Liver (tissue), 9 donors: Measurements from ENCODE around the gene NFATC1. TPM values are rescaled to one million over a fixed set of nuclear protein-coding genes. Genes with fewer than 3 reads are reported as not detected.

Experiments used
- DNase-seq: peaks from one replicate; pipeline ENCODE4 v3.0.0-alpha.2; 2017; ENCODE audit warnings: low spot score
- H3K27ac ChIP-seq, 2 donors: one replicate each; pipeline ENCODE4 v1.7.0; 2013; ENCODE audit warnings: inconsistent platforms in 2 of 2, low read length in 2 of 2, control low read depth in 1 of 2, low read depth in 1 of 2, mild to moderate bottlenecking in 1 of 2
- H3K27me3 ChIP-seq, 4 donors: one replicate each; pipeline versions ENCODE4 v1.6.1 to v1.7.0; 2013; ENCODE audit warnings: low read length in 3 of 4, inconsistent platforms in 1 of 4, mild to moderate bottlenecking in 1 of 4, moderate library complexity in 1 of 4; ENCODE audit not compliant: control insufficient read depth in 4 of 4, insufficient read depth in 4 of 4
- H3K36me3 ChIP-seq, 4 donors: one replicate each; pipeline versions ENCODE4 v1.6.1 to v1.7.0; 2013; ENCODE audit warnings: low read length in 3 of 4, mild to moderate bottlenecking in 3 of 4, low read depth in 1 of 4, moderate library complexity in 1 of 4; ENCODE audit not compliant: control insufficient read depth in 4 of 4, insufficient read depth in 3 of 4
- H3K4me1 ChIP-seq, 4 donors: one replicate each; pipeline versions ENCODE4 v1.6.1 to v1.7.0; 2013; ENCODE audit warnings: low read length in 3 of 4, mild to moderate bottlenecking in 3 of 4, moderate library complexity in 1 of 4; ENCODE audit not compliant: control insufficient read depth in 4 of 4, insufficient read depth in 4 of 4
- H3K4me3 ChIP-seq, 3 donors: one replicate each; pipeline versions ENCODE4 v1.6.1 to v1.7.0; 2013; ENCODE audit warnings: low read length in 3 of 3, control low read depth in 1 of 3, low read depth in 1 of 3, mild to moderate bottlenecking in 1 of 3
- H3K9ac ChIP-seq, 2 donors: one replicate each; pipeline ENCODE4 v1.7.0; 2013; ENCODE audit warnings: low read length in 2 of 2, mild to moderate bottlenecking in 2 of 2, moderate library complexity in 2 of 2, control low read depth in 1 of 2, low read depth in 1 of 2
- H3K9me3 ChIP-seq, 4 donors: one replicate each; pipeline versions ENCODE4 v1.6.1 to v1.7.0; 2013; ENCODE audit warnings: low read length in 3 of 4; ENCODE audit not compliant: control insufficient read depth in 4 of 4
- ATF3 ChIP-seq: IDR thresholded peaks from 2 replicates; pipeline ENCODE4 v1.6.1; 2016; ENCODE audit warnings: antibody characterized with exemption
- CTCF ChIP-seq: fragments of 150-350 bp; IDR thresholded peaks from 2 replicates; pipeline ENCODE4 v1.5.1; 2017; ENCODE audit warnings: improper control_type of control experiment, low read depth, low read length; ENCODE audit not compliant: missing input control
- EGR1 ChIP-seq, 2 donors: IDR thresholded peaks; 2 replicates each; pipeline ENCODE4 v1.6.1; 2016 to 2018; ENCODE audit warnings: antibody characterized with exemption in 2 of 2, low read depth in 2 of 2
- FOXA1 ChIP-seq: IDR thresholded peaks from 2 replicates; pipeline ENCODE4 v1.6.1; 2016; ENCODE audit warnings: antibody characterized with exemption
- FOXA2 ChIP-seq: IDR thresholded peaks from 2 replicates; pipeline ENCODE4 v1.6.1; 2016; ENCODE audit warnings: antibody characterized with exemption
- GABPA ChIP-seq, 2 donors: IDR thresholded peaks in 1 of 2; conservative IDR thresholded peaks in 1 of 2; 2 replicates each; pipeline ENCODE4 v1.6.1; 2016; ENCODE audit warnings: antibody characterized with exemption in 2 of 2, mild to moderate bottlenecking in 1 of 2, moderate library complexity in 1 of 2
- HNF4A ChIP-seq, 2 donors: conservative IDR thresholded peaks; 2 replicates each; pipeline ENCODE4 v1.6.1; 2016; ENCODE audit warnings: antibody characterized with exemption in 2 of 2, mild to moderate bottlenecking in 2 of 2
- HNF4G ChIP-seq: IDR thresholded peaks from 2 replicates; pipeline ENCODE4 v1.6.1; 2016; ENCODE audit warnings: antibody characterized with exemption
- JUND ChIP-seq, 2 donors: IDR thresholded peaks; 2 replicates each; pipeline ENCODE4 v1.6.1; 2016; ENCODE audit warnings: antibody characterized with exemption in 2 of 2
- MAX ChIP-seq: IDR thresholded peaks from 2 replicates; pipeline ENCODE4 v1.6.1; 2016; ENCODE audit warnings: antibody characterized with exemption
- NR2F2 ChIP-seq: IDR thresholded peaks from 2 replicates; pipeline ENCODE4 v1.6.1; 2016; ENCODE audit warnings: antibody characterized with exemption
- RAD21 ChIP-seq, 2 donors: IDR thresholded peaks; 2 replicates each; pipeline ENCODE4 v1.6.1; 2016; ENCODE audit warnings: antibody characterized with exemption in 2 of 2, mild to moderate bottlenecking in 2 of 2
- REST ChIP-seq: IDR thresholded peaks from 2 replicates; pipeline ENCODE4 v1.6.1; 2016; ENCODE audit warnings: antibody characterized with exemption, mild to moderate bottlenecking
- RXRA ChIP-seq, 2 donors: IDR thresholded peaks; 2 replicates each; pipeline ENCODE4 v1.6.1; 2017 to 2018; ENCODE audit warnings: antibody characterized with exemption in 2 of 2, mild to moderate bottlenecking in 1 of 2
- SP1 ChIP-seq: IDR thresholded peaks from 2 replicates; pipeline ENCODE4 v1.6.1; 2018; ENCODE audit warnings: antibody characterized with exemption, mild to moderate bottlenecking
- TAF1 ChIP-seq: conservative IDR thresholded peaks from 2 replicates; pipeline ENCODE4 v1.6.1; 2016; ENCODE audit warnings: antibody characterized with exemption, mild to moderate bottlenecking
- YY1 ChIP-seq: IDR thresholded peaks from 2 replicates; pipeline ENCODE4 v1.6.1; 2016; ENCODE audit warnings: antibody characterized with exemption, mild to moderate bottlenecking
- ZBTB33 ChIP-seq: IDR thresholded peaks from 2 replicates; pipeline ENCODE4 v1.6.1; 2016; ENCODE audit warnings: antibody characterized with exemption
- WGBS: extraction: QIAGEN DNeasy Blood & Tissue Kit; methylation state at CpG from one replicate; pipeline ENCODE4 v1.1.7; 2013; 5-methylcytosine and 5-hydroxymethylcytosine counted together
- polyA plus RNA-seq, 2 donors: library from polyadenylated mRNA; stranded (reverse) in 1 of 2; unstranded in 1 of 2; fragments of 200-250 nt in 1 of 2; fragments of >200 nt in 1 of 2; fragmentation: Nextera tagmentation in 1 of 2; extraction: Ambion mirVana in 1 of 2; gene quantifications; one replicate each; pipeline versions ENCODE4 v1.2.1 to v1.2.3, GENCODE V29; 2013 to 2015
- total RNA-seq, 2 donors: library from RNA; depleted of rRNA; stranded (reverse); fragments of >200 nt; gene quantifications; one replicate each; pipeline ENCODE4 v1.2.3, GENCODE V29; 2014
- donor health status: healthy.
- donor health status: healthy.
- donor health status: healthy.
- donor health status: healthy.
- donor health status: healthy.

Gene NFATC1
- total and polyA plus RNA-seq, 4 donors, result 0.57 to 2.2 (median 1.3) TPM

GRCh38 chr18:79401494-79402208 lies 5.9 kb downstream of the NFATC1 start:
- Histone ChIP-seq H3K27me3 (no peaks in the 10 kb centered on the region), H3K9ac (no peak overlapping the region), H3K9me3 (no peaks in the 10 kb centered on the region), H3K4me1 (peaks cover 7 to 24% (median 10%) of the 10 kb centered on the region in 4 donors), H3K27ac (no peak overlapping the region), H3K36me3 (no peaks in the 10 kb centered on the region), H3K4me3 (no peak overlapping the region)
- TF ChIP-seq YY1 (no peak), GABPA (IDR thresholded peaks at IDR 0.05 in 1 of 2, conservative IDR thresholded peaks at IDR 0.05 in 1 of 2) (no peak), MAX (no peak), FOXA2 (no peak), RAD21 (IDR thresholded peaks at IDR 0.05) (no peak), EGR1 (IDR thresholded peaks at IDR 0.05; ENCODE audit: low read depth in 2 of 2) (no peak), REST (no peak), JUND (IDR thresholded peaks at IDR 0.05) (no peak), FOXA1 (no peak), SP1 (no peak)
- WGBS, result 92% methylated on average over 32 of the region's 32 CpGs
- no peak for DNase-seq

GRCh38 chr18:79402209-79402576 lies 6.5 kb downstream of the NFATC1 start:
- TF ChIP-seq EGR1 (IDR thresholded peaks at IDR 0.05; ENCODE audit: low read depth in 2 of 2), result no peak
- TF ChIP-seq YY1, result no peak
- no peak for TF ChIP-seq ATF3
- TF ChIP-seq HNF4G, result no peak
- no peak for TF ChIP-seq HNF4A (conservative IDR thresholded peaks at IDR 0.05)
- TF ChIP-seq CTCF, result no peak
- no peak for TF ChIP-seq FOXA1
- TF ChIP-seq JUND (IDR thresholded peaks at IDR 0.05), result no peak
- TF ChIP-seq RAD21 (IDR thresholded peaks at IDR 0.05), result no peak
- TF ChIP-seq NR2F2, result no peak
- no peak for TF ChIP-seq ZBTB33
- no peak for TF ChIP-seq SP1
- no peak for TF ChIP-seq TAF1
- TF ChIP-seq GABPA (IDR thresholded peaks at IDR 0.05 in 1 of 2, conservative IDR thresholded peaks at IDR 0.05 in 1 of 2), result no peak
- TF ChIP-seq MAX, result no peak
- TF ChIP-seq RXRA (IDR thresholded peaks at IDR 0.05), result no peak
- H3K36me3 ChIP-seq, result no peaks in the 10 kb centered on the region
- no peaks in the 10 kb centered on the region for H3K27me3 ChIP-seq
- DNase-seq, result no peak
- no peaks in the 10 kb centered on the region for H3K9me3 ChIP-seq
- WGBS, result 93% methylated on average over 16 of the region's 16 CpGs
- peaks cover 5 to 18% (median 6%) of the 10 kb centered on the region in 4 donors for H3K4me1 ChIP-seq
- no peak overlapping the region for H3K4me3 ChIP-seq
- H3K27ac ChIP-seq, result no peak overlapping the region
- no peak overlapping the region for H3K9ac ChIP-seq
